Mucosa of stomach (tissue), 1 donor: ENCODE measurements around the gene INPP4B.

Experiments
- H3K27me3 ChIP-seq: one replicate; pipeline ENCODE4 v1.7.0; 2013; ENCODE audit warnings: mild to moderate bottlenecking, low read length; ENCODE audit not compliant: control insufficient read depth, insufficient read depth
- H3K36me3 ChIP-seq: one replicate; pipeline ENCODE4 v1.7.0; 2013; ENCODE audit warnings: low read length; ENCODE audit not compliant: control insufficient read depth, insufficient read depth
- H3K4me1 ChIP-seq: one replicate; pipeline ENCODE4 v1.7.0; 2013; ENCODE audit warnings: mild to moderate bottlenecking, low read length; ENCODE audit not compliant: control insufficient read depth, insufficient read depth
- H3K4me3 ChIP-seq: one replicate; pipeline ENCODE4 v1.7.0; 2013; ENCODE audit warnings: low read length
- H3K9ac ChIP-seq: one replicate; pipeline ENCODE4 v1.7.0; 2013; ENCODE audit warnings: mild to moderate bottlenecking, low read length, moderate library complexity
- H3K9me3 ChIP-seq: one replicate; pipeline ENCODE4 v1.7.0; 2013; ENCODE audit warnings: mild to moderate bottlenecking, low read length, moderate library complexity; ENCODE audit not compliant: control insufficient read depth
- donor health status: Pancreatic carcinoma.

Gene INPP4B

DNA sequence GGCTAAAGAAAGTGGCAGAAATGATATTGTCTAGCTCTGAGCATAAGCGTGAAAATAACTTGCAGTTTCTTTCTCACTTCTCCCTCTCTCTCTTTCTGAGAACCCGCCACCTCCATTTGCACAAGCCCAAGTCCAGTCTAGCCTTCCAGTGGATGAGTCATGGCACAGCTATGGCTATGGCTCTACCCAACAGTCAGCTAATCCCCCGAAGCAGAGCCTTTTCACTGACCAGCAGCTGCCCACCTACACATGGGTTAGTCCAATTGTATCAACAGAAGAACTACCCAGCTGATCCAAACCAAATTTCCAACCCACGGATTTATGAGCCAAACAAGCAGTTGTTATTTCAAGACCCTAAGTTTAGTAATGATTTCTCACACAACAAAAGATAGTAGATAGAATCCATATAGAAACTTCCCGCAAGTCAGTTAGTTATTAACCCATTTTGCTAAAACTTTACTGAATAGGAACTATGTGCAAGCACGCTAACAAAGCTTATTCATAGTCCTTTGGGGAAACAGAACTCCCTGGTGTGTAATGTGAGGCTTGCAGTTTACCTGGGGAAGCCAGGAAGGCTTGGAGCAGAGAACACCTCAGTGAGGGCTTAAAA is 282.3 kb downstream of the INPP4B start:
- no peak overlapping the region for H3K9ac ChIP-seq
- no peaks in the 10 kb centered on the region for H3K27me3 ChIP-seq
- H3K36me3 ChIP-seq: no peaks in the 10 kb centered on the region
- H3K4me1 ChIP-seq: peaks cover 11% of the 10 kb centered on the region
- H3K9me3 ChIP-seq: no peaks in the 10 kb centered on the region
- no peak overlapping the region for H3K4me3 ChIP-seq

DNA sequence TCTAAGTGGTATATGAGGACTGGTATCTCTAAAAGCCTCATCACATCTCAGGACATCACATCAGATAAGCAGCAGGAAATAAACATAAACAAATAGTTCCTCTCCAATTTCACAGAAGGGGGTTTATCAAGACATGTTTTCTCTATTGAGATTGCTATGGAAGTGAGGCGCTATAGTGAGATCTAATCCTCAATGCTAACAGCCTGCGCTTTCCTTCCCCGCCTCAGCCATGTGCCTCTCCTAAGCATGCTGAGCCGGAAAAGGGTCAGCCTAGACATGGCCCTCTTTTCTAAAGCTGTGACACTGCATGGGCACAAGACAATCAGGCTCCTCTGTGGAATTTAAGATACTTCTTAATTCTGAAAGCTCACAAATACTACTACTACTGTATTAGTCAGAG is 286.1 kb downstream of the INPP4B start:
- H3K4me1 ChIP-seq: no peaks in the 10 kb centered on the region
- no peaks in the 10 kb centered on the region for H3K27me3 ChIP-seq
- no peak overlapping the region for H3K9ac ChIP-seq
- H3K9me3 ChIP-seq: no peaks in the 10 kb centered on the region
- no peaks in the 10 kb centered on the region for H3K36me3 ChIP-seq
- H3K4me3 ChIP-seq: no peak overlapping the region

DNA sequence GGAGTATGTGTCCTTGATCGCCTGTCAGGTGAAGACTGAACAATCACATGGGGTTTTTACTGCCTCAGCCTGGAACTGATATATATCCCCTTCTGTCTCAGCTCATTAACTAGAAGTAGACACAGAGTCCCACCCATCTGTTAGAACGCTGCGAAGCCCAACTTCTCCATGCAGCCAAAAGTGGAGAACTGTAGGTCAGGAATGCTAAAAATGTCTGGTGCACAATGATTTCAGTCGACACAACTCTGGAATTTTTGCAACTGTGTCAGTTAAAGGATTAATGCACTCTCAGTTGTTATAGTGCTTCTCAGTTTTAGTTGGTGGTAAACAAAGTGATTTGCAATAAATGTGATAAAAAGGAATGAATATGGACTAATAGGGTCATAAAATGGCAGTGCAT is 287.2 kb downstream of the INPP4B start:
- no peaks in the 10 kb centered on the region for H3K9me3 ChIP-seq
- no peak overlapping the region for H3K9ac ChIP-seq

DNA sequence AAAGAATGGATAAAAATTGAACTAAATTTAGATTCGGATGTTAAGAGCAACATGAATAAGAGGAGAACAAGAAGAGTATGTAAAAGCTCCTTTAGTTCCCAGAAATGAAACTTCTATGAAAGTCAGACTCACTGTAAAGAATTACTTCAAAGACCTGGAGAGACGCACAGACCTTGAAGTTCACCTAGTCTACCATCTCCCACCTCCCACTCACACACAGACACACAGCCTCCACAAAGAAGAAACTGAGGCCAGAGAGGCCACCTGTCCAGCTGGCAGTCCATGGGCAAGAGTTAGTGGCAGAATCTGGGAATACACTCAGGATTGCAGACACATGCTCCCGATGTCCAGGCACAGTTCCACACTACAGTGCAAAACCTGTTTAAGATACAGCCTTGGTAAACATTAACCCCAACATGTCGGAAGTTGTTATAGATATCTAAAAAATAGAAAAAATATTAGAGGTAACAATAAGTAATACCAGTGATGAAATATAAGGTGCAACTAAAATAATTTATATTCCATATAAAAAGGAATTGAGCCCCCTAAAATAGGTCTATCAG is 288.8 kb downstream of the INPP4B start:
- Histone ChIP-seq H3K36me3 (no peaks in the 10 kb centered on the region), H3K9me3 (no peaks in the 10 kb centered on the region), H3K4me3 (no peak overlapping the region), H3K4me1 (no peaks in the 10 kb centered on the region), H3K9ac (no peak overlapping the region), H3K27me3 (no peaks in the 10 kb centered on the region)

More for the DNA sequence above, 287.2 kb downstream of the INPP4B start:
- H3K36me3 ChIP-seq: no peaks in the 10 kb centered on the region
- no peaks in the 10 kb centered on the region for H3K4me1 ChIP-seq
- no peak overlapping the region for H3K4me3 ChIP-seq
- H3K27me3 ChIP-seq: no peaks in the 10 kb centered on the region

DNA sequence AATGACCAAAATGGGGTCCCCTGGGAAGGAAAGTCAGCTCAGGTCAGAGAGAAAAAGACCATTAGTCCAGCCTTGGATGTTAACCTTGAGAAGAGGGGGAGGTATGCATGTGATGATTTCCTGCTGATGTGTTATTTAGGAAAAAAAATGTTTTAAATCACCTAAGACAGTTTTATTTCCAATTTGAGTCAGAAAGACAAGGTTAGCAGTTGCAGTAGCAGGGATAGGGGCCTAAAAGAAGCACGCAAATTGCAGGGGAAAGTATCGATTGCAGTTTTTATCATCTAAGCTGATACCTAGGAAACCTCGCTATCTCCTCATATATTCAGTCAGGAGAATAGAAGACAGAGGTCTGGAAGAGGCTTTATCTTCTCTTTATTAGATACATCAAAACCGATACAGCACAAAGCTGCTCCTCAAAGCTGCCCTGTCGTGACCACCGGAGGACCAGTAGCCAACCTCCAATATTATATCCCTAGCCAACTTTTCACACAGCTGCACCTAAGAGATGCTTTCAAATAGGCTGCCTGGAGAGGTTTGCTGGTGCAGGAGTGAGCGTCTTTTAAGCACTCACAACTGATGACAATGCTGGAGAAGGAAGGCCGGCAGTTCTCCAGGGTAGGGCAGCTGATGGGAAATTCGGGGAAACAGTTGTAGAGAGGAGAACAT is 289.4 kb downstream of the INPP4B start:
- Histone ChIP-seq H3K9ac (no peak overlapping the region), H3K27me3 (no peaks in the 10 kb centered on the region), H3K36me3 (no peaks in the 10 kb centered on the region)

DNA sequence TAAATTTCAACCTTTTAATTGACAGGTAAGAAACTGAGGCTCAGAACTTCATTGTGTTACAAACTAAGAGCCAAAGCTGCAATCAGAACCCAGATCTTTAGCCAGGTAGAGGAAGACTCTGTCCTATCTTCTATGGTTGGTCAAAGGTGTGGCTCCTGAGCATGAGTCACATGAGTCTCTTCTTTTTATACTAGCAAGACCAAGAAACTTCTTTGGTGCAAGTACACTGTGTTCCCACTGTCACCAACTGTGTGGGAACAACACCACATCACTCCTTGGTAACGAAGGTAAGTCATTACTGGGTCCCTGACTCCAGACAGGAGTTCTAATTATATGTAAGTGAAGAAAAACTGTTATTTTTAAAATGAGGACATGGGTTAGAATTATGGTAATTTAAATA is 290.1 kb downstream of the INPP4B start:
- Histone ChIP-seq H3K27me3 (no peaks in the 10 kb centered on the region), H3K9me3 (no peaks in the 10 kb centered on the region), H3K4me1 (no peaks in the 10 kb centered on the region), H3K4me3 (no peak overlapping the region), H3K9ac (no peak overlapping the region), H3K36me3 (no peaks in the 10 kb centered on the region)

More for the DNA sequence above, 289.4 kb downstream of the INPP4B start:
- no peak overlapping the region for H3K4me3 ChIP-seq
- no peaks in the 10 kb centered on the region for H3K4me1 ChIP-seq
- no peaks in the 10 kb centered on the region for H3K9me3 ChIP-seq

DNA sequence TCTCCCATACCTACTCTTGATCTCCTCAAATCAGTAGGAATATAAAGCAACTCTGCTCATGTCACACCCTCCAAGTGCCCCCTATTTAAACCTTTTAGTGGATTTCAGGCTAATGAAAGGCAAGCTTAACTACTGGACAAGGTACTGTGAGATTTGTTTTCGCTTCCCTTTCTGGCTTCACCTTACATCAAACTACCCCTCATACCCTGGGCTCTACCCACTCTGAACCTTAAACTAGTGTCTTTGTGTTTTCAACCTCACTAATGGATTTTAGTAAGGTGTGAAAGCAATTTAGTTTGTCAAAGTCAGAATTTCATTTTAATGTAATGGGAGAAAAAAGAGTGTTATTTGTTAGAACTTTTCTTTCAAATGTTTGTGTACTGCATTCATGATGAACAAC is 291.7 kb downstream of the INPP4B start:
- H3K36me3 ChIP-seq: no peaks in the 10 kb centered on the region
- H3K4me3 ChIP-seq: no peak overlapping the region
- peaks cover 7% of the 10 kb centered on the region for H3K4me1 ChIP-seq
- no peak overlapping the region for H3K9ac ChIP-seq
- no peaks in the 10 kb centered on the region for H3K9me3 ChIP-seq
- H3K27me3 ChIP-seq: no peaks in the 10 kb centered on the region

DNA sequence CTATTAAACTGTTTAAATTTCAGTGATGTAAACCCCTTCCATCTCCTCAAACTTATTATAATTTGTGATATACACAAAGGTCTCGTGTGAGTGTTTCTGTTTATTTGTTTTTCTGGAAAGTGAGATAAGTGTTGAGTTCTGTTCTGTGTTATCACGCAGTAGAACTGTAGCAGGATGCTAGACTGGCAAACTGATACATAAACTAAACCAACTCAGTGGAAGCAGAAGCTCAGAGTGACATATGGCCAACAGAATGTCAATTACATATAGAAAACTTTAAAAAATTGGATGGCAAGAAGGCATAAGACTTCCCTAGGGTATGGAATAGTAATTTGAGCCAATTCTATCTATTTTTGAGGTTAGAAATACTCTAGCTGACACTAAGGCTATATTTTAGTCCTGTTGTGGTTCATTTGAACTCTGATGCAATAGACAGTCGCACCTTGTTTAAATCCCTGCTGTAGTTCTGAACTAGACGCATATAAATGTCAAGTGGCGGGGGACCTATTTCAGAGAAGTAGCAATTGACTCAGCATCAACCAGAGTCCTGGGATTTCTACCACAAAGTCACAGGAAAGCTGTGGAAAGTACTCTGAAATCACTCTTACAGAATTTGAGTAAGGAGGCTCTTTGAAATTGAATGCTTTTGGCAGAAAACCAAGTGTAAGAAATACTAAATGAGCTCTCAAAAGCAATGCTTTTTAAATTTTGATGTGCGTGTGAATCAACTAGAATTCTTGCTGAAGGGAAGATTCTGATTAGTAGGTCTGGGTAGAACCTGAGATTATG is 294.4 kb downstream of the INPP4B start:
- Histone ChIP-seq H3K9ac (no peak overlapping the region), H3K4me3 (no peak overlapping the region), H3K4me1 (peaks cover 8% of the 10 kb centered on the region), H3K9me3 (no peaks in the 10 kb centered on the region), H3K36me3 (no peaks in the 10 kb centered on the region), H3K27me3 (no peaks in the 10 kb centered on the region)

DNA sequence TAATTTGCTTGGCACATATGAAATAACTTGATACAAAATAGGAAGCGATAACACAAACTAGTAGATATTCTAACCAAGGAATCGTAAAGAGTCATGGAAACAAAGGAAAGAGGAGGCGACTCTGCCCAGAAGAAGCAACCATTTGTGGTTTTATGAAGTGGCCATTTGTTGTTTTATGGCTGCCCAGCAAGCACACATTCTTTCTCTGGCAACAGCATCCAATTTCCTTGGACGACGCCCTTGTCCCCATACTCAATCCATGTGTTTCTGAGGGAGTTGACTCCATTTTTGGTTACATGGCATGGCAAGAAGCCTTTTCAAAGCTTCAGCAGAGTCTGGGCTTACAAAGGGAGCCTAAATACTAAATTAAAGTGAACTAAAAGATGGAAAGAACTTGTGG is 295.1 kb downstream of the INPP4B start:
- H3K27me3 ChIP-seq: no peaks in the 10 kb centered on the region
- no peak overlapping the region for H3K4me3 ChIP-seq
- H3K9ac ChIP-seq: no peak overlapping the region
- no peaks in the 10 kb centered on the region for H3K36me3 ChIP-seq
- no peaks in the 10 kb centered on the region for H3K9me3 ChIP-seq
- H3K4me1 ChIP-seq: peaks cover 8% of the 10 kb centered on the region

DNA sequence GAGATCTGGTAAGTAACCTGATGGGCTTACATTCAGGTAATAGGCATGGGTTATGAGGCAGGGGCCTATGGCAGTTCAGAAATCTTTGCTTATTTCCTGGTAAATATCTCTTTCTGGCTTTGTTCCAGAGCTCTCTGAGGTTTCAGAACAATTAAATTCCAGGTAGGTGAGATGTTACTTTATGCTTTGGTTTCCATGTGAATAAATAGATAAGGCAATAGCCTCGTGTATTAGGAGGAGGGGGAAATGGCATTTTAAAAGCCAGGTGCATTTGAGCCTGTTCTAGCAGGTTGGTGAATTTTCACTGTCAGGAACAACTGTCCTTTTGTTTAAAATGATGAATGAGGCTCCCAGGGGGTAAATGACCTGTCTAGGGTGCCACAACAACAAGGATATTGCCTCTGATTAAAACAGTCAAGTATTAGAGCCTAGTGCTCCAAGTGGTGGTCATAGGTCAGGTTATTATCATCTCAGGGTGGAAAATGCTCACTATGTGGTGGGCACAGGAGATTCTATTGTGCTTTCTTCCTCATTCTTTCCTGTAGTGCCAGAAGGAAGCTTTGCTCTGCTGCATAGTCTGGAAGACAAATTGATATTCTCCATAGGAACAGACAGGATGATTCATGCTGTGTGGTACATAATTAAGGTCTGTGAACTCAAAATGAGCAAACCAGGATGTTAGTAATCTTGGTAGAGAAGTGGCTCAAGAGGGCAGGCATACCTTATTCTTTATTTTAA is 296.2 kb downstream of the INPP4B start:
- no peaks in the 10 kb centered on the region for H3K36me3 ChIP-seq
- H3K4me3 ChIP-seq: no peak overlapping the region
- no peaks in the 10 kb centered on the region for H3K27me3 ChIP-seq
- no peaks in the 10 kb centered on the region for H3K9me3 ChIP-seq
- peaks cover 8% of the 10 kb centered on the region for H3K4me1 ChIP-seq
- H3K9ac ChIP-seq: no peak overlapping the region

DNA sequence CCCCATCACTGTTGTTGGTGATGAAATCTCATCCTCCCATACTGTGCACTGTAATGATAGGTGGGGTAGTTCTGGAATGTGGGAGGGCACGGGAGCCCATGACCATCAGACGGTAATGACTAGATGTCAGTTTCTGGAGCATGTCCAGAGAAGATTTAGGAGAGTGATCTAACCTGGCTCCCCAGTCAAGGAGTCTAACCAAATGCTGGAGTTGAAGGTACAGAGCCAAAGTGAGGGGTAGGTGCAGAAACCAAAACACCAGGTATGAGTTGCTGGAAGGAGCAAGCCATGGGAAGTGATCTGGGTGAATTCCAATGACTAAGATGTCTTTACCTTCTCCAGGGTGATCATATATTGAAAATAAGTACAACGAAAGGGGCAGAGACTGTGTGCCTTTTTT is 296.9 kb downstream of the INPP4B start:
- H3K4me1 ChIP-seq: peaks cover 8% of the 10 kb centered on the region
- H3K27me3 ChIP-seq: no peaks in the 10 kb centered on the region
- H3K9me3 ChIP-seq: no peaks in the 10 kb centered on the region
- H3K36me3 ChIP-seq: no peaks in the 10 kb centered on the region
- H3K9ac ChIP-seq: no peak overlapping the region
- no peak overlapping the region for H3K4me3 ChIP-seq
